Activated CD8-positive, alpha-beta memory T cell treated with anti-CD3 and anti-CD28 coated beads, Interleukin-2, amount 50 U/mL, for 48 hours (primary cell): ENCODE results near the gene IRF8.
"Not testable (repeated sequence)": the region's sequence is repeated elsewhere in the genome, so short reads cannot be mapped to it uniquely, and the experiment has no call there.

Experiments
- DNase-seq: peaks from one replicate; pipeline ENCODE4 v3.0.0-alpha.2; 2020

The IRF8 gene

DNA sequence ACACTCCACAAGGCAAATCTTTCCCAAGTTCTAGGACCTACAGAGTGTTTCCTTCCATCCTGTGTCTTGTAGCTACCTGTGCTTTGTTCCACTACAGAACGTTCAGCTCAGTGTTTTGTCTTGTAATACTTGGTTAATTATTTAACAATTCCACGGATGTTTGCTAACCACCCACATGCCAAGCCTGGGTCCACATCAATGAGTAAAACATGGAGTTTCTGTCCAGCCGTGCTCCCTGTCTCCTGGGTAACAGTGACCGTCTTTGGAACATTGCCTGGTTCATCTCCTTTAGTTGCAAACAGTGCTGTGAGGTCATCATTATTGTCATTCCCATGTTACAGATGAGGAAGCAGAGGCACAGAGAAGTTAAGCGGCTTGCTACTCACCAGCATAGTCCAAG, 41.3 kb downstream of the IRF8 start:
- no peak for DNase-seq

GRCh38 chr16:85941863-85942644, 43.1 kb downstream of the IRF8 start:
- DNase-seq: no peak

- DNase-seq: not testable (repeated sequence)
Observed at GRCh38 chr16:85942659-85943058, 43.7 kb downstream of the IRF8 start.

DNA sequence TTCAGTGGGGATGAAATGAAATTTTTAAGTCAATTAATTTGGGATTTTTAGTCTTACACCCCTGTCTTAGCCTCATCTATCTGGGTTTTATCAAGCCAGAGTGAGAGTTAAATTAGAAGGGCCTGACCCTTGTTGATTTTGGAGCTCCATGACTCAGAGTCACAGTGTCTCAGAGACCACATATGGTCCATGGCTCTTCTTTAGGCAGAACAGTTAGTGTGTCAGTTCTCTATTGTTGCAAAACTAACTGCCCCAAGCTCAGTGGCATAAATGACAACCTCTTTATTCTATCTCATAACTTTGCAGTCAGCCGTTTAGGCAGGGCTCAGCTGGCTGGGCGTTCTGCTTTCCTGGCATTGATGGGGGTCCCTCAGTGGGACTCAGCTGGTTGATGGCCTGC, 44.7 kb downstream of the IRF8 start:
- DNase-seq: no peak

DNA sequence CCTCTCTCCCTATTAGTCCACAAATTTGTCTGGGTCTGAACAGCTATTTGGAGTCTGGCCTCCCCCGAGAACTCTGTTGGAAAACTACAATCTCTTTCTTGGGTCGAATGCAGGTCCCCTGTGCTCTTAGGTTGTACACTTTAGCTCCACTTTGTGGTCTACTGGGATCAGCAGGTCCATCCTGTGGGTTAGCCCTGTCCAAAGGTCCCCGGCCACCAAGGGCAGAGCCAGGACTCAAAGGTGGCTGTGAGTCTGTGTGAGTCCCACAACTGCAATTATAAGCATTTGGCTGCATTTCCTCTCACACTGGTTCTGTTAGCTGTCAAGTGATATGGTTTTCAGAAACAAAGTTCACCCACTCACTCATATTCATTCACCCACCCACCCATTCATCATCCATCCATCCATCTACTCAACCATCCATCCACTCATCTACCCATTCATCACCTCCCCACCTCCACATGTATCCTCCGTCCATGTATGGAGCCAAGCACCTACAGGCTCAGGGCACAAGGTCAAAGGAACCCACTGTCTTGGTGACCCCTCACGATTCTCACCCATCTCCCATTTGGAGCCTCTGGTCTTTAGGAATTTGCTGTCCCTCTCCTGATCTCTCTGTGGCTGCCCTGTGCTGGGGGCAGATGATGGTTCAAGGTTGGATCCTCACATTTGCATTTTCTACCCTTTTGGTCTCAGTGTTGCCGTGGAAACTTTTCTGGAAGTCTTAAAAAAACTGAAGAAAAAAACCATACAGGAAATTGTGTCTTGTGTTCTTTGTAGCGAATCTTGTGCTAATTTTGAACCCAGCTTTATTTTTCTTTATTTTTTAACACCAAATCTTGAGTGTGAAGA, 45.8 kb downstream of the IRF8 start:
- DNase-seq: no peak

DNA sequence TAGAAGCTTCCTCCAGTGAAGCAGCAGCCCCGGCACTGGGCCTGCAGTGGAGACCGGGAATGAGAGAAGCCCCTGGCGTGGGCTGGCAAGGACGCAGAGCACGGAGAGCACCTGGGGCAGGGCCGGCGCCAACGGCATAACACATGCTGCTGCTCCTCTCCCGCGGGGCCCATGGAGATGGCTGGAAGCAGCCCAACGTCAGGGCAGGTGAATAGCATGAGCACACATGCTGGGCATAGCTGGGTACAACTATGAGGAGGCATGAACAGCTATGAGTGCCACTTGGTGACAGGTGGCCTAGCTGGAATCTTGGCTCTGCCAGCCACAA, 46.4 kb downstream of the IRF8 start:
- DNase-seq: no peak

DNA sequence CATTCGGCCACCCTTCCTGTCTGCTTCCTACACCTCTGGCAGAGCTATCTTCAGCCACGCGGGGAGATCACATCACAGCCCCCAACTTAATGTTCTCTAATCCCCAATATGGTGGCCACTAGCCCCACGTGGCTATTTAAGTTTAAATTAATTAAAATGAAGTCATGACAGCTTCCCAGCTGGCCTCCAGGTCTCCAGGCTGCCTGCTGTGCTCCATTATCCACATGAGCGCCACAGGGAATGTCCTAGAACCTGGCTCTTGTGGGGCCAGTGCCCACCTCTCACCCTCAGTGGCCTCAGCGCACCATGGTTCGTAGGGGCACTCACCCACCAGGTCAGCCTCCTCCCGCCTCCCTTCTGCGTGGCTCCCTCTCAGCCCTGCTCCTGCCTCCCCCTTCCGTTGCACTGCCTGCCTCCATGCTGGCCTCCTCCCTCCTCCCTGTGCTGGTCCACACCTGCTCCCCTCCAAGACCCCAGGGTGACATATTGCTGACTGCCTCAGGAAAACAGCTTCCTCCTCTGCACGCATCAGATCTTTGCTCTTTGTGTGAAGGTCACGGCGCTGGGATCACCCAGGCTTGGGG, 47.7 kb downstream of the IRF8 start:
- no peak for DNase-seq

DNA sequence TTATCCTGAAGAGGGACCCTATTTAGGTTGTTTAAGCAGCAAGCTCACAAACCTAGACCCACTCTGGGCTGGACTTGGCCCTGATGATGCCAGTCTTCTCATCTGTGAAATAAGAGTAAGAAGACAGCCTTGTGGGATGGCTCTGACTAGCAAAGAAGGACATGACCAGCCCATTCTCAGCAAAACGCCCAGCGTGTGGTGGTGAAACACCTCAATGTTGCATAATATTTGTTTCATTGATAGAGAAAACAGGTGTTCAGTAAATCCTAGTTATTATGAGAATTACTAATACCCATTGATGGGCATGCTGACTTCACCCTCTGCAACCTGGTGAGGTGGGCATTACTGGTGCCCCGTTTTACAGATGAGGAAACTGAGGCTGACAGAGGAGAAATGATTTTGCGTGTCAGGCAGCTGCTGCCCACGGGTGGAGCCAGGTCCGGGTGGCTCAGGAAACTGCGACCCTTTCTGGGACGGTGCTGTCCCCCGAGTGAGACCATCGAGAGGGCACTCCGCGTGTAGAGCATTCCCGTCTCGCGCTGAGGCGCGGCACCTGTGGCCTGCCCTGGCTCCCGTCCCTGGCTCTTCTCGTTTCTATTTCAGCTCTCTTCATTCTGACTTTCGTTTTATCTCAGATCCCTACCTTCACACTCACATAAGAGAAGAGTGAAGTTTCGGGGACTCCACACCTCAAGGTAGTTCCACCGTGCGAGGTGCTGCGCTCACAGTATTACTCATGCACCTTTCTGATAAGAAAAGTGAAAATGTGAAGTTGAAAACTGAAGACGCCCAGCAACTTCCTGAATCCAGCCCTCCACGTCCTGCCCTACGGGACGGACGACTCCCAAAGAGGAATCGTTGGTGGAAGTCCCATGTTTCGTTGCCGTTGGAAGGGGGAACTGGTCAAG, 48.5 kb downstream of the IRF8 start:
- no peak for DNase-seq

DNA sequence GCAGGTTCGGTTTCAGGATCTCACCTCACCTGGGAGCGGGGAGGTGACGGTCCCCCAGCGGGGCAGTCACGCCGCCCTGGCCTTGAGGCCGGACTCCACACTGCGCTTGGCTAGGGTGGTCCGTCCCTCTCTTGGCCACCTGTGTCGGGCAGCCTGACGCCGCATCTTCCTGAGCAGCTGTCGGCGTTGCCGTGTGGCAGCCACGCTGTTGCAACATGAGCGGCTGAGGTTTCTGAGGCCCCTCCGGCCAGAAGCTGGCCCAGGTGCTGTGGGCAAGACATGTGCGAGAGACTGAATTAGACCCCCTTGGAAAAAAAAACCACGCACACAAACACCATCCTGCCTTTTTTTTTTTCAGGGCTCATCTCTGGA, 49.2 kb downstream of the IRF8 start:
- DNase-seq: no peak

DNA sequence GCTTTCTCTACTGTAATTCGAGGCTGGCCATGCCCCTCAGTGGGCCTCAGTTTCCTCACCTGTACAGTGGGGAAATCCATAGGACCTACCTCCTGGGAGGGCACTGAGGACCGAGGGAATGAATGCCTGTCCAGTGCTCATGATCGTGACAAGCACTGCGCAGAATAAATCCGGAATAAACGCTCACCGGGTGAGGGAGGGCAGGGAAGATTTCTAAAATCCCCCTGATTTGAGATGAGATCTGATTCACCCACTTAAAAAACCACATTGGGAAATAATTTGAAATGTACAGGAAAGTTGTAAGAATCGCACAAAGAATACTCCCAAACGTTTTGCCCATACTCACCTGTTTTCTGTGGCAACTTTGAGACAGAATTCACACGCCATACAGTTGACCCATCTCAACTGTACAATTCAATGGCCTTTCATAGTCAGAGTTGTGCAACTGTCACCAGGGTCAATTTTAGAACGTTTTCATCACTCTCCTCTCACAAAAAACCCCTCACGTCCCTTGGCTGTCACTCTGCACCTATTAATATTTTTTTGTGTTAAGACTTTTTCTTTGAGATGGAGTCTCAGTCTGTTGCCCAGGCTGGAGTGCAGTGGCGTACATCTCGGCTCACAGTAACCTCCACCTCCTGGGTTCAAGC, 49.8 kb downstream of the IRF8 start:
- DNase-seq: no peak

DNA sequence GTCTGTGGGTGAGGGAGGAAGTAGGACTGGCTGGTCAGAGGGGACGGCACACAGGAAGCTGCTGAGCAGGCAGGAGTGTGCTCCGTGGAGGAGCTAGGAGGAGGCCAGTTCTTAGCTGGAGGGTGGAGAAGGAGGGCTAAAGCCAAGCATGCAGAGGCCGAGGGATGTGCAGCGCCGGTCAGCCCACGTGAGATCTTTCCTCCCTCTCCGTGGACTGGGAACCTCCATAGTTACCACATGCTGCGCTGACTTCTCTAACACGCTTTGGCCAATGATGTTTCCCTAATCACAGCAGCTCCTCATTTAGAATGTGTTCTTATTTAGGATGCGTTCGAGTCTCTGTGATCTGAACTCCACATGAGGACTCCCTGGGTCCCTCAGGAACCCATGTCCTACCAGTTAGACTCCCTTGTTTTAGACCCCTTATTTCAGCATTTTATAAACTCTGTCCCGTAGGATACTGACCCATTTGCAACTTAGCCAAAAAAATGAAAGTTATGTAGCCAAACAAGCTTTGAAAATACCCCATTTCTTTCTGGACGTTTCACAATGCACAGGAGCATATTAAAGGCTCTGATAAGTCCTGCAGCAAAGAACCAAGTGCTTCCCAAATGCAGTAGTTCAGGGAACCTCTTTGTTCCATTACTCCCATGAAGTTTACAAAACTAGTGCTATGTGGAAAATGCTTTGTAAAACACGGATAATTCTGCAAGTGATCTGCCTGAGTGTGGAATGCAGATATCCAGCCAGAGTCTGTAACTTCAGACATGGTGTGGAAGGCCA, 51.4 kb downstream of the IRF8 start:
- no peak for DNase-seq

GRCh38 chr16:85952197-85952596, 53.2 kb downstream of the IRF8 start:
- DNase-seq: no peak

- DNase-seq: no peak
Observed at GRCh38 chr16:85952811-85953210, 53.8 kb downstream of the IRF8 start.

DNA sequence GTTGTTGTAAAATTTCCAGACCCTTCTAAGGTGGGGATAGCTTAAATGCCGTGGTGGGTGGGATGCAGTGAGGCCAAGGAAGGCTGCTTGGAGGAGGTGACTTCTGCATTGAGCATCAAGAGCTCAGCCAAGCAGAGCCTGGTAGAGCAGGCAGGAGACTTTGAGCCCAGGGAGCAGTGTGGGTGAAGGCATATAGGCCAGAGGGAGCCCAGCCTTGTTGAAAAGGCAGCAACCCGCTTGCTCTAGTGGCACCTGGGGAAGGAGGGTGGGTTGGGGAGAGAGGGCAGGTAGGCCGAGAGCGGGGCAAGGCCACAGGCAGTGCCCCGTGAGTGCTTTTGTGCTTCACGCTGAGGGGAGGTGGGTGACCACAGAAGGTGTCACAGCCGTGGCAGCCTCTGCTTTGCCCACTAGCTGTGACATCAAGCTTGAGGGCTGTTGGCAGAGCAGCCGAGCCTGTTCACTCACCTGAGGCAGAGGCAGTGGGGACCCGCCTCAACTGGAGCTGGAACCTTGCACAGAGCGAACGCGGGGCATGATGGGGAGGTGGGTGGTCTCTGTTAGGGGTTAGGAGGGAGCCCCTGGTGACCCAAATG, 56.1 kb downstream of the IRF8 start:
- no peak for DNase-seq

DNA sequence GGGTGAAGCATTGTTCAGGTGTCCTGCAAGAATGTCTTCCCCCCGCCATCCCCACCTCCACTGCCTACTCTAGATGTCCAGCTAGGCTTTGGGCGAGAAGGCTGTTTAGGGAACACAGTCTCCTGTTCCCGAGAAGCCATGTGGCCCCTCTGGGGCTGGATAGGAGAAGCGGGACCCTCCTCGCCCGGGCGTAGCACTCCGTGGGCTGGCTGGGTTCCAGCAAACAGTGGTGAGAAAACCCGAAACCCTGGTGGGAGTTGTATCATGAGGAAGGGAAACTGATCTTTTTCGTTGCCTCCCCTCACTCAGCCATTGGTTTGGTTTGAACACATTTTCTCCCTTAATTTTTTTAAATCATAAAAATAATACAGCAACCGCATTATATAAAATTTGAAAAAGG, 56.6 kb downstream of the IRF8 start:
- DNase-seq: no peak

DNA sequence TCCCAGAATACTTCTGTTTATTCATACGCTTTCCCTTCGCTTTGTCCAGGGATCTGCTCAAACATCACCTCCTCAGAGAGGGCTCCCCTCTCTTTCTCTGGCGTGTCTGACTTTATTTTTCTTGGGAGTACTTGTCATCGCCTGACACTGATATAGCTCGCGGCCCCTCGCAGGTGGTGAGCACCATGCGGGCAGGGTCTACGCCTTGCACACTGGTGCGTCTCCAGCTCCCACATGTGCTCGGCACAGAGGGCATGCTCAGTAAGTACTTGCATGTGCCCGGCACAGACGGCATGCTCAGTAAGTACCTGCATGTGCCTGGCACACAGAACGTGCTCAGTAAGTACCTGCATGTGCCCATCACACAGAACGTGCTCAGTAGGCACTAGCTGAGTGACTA, 57.5 kb downstream of the IRF8 start:
- DNase-seq: no peak

DNA sequence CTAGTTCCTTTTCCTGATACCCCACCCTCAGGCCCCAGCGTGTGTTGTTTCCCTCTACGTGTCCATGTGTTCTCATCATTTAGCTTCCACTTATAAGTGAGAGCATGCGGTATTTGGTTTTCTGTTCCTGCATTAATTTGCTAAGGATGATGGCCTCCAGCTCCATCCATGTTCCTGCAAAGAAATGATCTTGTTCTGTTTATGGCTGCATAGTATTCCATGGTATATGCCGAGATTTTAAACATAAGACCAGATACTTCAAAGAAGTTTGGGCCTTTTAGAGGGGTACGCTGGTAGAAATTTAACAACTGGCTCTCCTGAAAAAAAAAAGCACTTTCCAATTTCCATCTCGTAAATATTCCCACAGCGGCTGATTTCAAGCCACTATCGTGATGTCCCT, 59.8 kb downstream of the IRF8 start:
- no peak for DNase-seq

GRCh38 chr16:85959686-85960085, 60.7 kb downstream of the IRF8 start:
- no peak for DNase-seq

DNA sequence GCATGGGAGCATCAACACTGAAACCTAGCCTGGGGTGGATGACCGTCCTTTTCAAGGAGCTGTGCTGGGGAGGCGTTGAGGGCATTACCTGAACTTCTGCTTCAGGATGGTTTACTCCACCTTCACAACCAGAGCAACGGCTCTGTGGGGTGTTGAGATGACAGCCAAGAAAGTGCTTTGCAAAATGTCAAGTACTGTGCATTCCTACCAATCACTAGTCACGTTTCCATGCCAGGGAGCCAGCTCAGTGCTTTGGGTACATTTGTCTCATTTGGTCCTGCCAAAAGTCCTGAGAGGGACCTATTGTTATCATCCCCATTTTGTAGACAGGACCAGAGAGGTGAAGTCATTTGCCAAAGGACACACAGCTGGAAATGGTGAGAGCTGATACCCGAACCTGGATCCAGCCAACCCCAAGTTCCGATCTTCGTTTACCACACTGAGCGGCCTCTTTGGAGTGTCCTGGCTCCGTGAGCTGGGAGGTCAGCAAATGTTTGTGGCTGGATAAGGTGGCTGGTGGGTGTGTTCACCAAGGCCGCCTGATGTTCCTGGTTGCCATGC, 61.6 kb downstream of the IRF8 start:
- no peak for DNase-seq

DNA sequence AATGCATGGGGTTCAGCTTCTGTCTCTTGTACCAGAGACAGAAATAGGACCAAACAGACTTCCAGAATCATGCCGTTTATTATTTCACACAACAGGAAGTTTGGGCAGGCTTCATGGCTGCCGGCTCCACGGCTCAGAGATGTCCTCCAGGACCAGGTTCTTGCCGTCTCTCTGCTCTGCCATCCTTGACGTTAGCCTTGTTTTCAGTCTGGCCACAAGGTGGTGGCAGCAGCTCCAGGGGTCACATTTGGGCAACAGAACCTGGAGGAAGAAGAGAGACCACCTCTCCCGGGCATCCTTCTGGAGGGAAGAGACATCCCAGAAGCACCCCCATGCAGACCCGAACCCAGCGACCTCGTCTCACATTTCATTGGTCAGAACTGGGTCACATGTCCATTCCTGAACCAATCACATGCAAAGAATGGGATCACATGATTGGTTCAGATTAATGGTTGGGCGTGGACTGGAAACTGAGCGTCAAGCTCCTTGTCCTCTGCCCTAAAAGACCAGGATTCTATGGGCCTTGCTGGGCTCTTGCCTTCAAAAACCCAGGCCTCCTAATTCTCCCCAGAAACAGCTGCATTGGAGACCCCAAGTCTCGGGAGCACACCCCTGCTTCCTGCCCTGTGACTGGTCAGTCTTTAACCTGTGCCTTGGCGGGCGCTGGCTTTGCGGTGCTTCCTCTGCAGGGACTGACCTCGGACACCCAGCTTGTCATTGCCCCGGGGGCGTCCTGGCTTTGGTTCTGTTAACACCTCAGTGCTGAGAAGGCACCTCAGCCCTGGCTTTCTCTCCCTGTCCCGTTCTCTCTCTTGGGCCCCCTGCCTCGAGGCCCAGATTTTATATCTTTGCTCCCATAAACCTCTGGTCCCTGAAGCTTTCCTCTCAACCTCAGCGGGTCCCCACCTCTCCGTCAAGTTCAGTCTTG, 63.3 kb downstream of the IRF8 start:
- no peak for DNase-seq
